Activated CD8-positive, alpha-beta memory T cell treated with anti-CD3 and anti-CD28 coated beads for 1 hour (primary cell): ENCODE measurements around the gene KRTAP1-3.
"Not testable (repeated sequence)": the region's sequence is repeated elsewhere in the genome, so short reads cannot be mapped to it uniquely, and the experiment has no call there.

Experiments
- DNase-seq, 2 donors: peaks; one replicate each; pipeline ENCODE4 v3.0.0-alpha.2; 2020; ENCODE audit warnings: low read depth in 1 of 2; ENCODE audit errors: extremely low read depth in 1 of 2

Gene KRTAP1-3

DNA sequence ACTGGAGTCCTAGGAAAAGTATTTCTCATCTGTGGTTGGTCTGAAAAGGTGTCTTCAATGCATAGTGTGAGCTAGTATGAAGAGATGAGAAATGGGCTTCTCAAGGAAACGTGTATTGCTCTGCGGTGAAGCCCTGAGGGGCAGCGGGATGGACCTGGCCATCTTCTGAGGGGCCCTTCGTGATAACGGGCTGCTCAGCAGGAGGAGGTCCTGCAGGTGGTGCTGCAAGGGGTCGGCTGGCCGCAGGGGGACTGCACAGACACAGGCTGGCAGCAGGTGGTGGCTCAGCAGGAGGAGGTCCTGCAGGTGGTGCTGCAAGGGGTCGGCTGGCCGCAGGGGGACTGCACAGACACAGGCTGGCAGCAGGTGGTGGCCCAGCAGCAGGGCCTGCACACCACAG lies 19.9 kb upstream of the KRTAP1-3 start:
- not testable (repeated sequence) for DNase-seq

GRCh38 chr17:41054025-41054424 lies 19.4 kb upstream of the KRTAP1-3 start:
- no peak for DNase-seq

- DNase-seq = no peak
These were observed 17.9 kb upstream of the KRTAP1-3 start for GRCh38 chr17:41052566-41052965.

GRCh38 chr17:41049110-41049509 lies 14.4 kb upstream of the KRTAP1-3 start:
- DNase-seq = no peak

DNA sequence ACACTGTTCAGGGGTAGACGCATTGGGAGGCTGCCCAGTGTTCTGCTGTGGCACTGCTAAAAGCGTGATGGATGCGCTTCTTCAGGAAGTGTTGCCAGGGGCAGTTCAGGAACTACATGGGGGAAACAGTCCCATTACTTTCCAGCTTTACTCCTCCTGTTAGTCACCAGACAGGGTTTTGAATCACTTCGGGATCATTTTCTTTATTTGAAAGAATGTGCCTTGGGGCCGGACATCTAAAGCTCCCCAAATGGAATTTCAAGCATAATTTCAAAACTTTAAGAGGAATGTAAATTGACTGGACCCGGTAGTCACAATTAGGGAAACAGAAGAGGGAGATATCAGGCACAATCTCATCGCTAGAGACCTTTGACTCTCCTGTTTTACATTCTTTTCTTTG lies 13.8 kb upstream of the KRTAP1-3 start:
- no peak for DNase-seq

DNA sequence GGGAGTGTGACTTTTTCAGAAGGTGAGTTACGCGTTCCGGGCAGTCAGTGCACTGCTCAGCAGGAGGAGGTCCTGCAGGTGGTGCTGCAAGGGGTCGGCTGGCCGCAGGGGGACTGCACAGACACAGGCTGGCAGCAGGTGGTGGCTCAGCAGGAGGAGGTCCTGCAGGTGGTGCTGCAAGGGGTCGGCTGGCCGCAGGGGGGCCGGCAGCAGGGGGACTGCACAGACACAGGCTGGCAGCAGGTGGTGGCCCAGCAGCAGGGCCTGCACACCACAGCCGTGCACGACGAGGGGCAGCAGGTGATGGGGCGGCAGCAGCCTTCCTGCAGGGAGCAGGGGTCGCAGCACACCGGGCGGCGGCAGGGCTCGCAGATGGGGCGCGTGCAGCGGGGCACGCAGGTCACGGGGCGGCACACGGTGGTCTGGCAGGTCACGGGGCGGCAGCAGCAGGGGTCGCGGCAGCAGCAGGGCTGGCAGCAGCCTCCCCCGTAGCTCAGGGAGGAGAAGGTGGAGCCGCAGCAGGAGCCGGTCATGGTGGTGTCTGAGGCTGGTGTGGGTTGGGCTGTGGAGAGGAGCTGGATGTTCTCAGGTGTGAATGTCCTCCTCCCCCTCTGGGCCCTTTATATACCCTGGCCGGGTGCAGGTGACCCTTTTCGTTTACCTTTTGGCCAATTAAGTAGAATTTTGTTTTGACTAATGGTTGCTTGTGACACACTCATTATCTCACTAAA lies 12.2 kb upstream of the KRTAP1-3 start, which contains the start of gene KRTAP2-1:
TSS of gene KRTAP2-1 (minus strand) at position 582 of the 731 bp plus-strand sequence. CDS start at position 533, 49 bp downstream.
- DNase-seq = not testable (repeated sequence)

DNA sequence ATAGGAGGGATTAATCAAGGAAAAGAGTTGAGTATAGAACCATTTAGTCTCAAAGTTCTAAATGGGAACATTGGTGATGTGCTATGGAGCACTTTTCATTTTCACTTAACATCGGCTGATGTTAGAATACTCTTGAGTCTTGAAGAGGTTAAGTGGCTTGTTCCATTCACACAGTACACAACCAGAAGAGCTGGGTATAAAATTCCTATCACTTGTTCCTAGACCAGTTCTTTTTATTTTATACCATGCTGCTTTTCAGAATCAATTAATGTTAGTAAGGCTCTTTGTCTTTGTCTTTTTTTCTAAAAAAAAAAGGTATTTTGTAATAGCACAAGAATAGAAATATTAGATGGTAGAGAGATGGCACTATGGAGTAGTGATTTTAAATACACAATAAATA lies 8.3 kb upstream of the KRTAP1-3 start:
- DNase-seq = no peak

DNA sequence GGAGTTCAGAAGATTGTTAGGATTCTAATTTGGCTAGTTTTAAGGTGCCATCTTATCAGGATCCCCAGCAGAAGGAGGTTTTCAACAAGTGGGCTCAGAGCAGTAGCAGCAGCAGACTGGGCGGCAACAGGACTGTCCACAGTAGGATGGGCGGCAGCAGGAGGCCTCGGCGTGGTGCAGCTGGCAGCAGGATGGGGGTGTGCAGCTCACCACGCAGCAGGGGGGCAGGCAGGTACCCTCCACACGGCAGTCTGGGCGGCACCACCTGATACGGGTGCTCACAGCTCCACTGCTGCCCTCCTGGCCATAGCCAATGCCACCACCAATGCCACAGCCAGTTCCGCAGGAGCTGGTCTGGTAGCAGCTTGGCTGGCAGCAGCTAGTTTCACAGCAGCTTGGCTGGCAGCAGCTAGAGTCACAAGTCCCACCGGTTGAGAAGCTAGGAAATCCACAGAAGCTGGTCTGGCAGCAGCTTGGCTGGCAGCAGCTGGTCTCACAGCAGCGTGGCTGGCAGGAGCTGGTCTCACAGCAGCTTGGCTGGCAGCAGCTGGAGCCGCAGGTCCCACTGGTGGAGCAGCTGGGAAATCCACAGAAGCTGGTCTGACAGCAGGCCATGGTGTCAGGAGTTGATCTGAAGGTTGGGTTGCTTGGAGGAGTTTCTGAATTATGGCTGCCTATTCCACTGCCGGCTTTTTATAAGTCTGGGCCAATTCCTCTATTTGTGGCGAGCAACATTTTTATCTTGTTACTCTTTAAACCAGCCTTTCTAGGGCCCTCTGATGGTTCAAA lies 6.3 kb upstream of the KRTAP1-3 start, which contains the start of gene KRTAP1-1:
TSS of gene KRTAP1-1 (minus strand) at position 668 of the 789 bp plus-strand sequence. CDS start at position 615, 53 bp downstream.
- not testable (repeated sequence) for DNase-seq

DNA sequence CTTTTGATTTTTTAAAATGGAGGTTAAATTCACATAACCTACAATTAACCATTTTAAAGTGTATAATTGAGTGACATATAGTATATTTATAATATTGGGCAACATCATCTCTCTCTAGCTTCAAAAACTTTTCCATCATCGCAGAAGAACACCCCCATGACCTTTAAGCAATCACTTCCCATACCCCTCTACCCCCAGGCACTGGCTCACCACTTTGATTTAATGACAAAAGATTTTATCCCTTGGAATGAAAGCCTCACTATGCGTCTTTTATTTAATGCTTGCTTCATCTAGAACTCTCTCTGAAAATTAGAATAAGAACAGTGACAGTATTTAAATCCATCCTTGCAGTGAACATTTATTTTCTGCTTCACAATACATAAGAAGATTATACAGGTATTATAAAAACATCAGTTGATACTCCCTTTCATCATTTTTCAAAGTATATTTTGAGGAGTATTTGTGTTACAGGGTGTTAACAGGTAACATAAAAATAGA lies 3.2 kb upstream of the KRTAP1-3 start:
- DNase-seq = no peak

GRCh38 chr17:41029633-41030245 lies 4.9 kb downstream of the KRTAP1-3 start, which contains the start of gene KRTAP1-4:
Gene KRTAP1-4 (minus strand): TSS chr17:41030195. CDS start chr17:41030078, 117 bp downstream.
- no peak for DNase-seq

- DNase-seq = no peak
These were observed 7.8 kb downstream of the KRTAP1-3 start, which contains the start of gene KRTAP1-5 for GRCh38 chr17:41026715-41027471. Gene KRTAP1-5 (minus strand): TSS chr17:41027208. CDS start chr17:41027155, 53 bp downstream.

DNA sequence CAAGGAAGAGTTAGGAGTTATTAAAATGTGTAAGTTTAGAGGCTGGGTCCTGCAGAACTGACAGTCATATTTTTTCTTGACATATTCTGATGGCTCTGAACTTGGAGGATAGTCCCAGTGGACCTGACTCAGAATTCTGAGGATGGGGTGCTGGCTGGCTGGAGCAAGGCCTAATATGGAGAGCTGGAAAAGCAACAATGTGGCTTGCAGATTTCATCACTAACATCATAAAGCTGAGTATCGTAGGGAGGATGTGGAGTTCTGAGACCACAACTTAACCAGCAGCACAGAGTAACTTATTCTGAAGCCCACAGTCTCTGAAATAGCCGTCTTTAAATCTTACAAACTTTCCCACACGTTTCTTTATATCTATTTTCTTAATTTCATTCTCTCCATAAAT lies 10.0 kb downstream of the KRTAP1-3 start:
- no peak for DNase-seq

DNA sequence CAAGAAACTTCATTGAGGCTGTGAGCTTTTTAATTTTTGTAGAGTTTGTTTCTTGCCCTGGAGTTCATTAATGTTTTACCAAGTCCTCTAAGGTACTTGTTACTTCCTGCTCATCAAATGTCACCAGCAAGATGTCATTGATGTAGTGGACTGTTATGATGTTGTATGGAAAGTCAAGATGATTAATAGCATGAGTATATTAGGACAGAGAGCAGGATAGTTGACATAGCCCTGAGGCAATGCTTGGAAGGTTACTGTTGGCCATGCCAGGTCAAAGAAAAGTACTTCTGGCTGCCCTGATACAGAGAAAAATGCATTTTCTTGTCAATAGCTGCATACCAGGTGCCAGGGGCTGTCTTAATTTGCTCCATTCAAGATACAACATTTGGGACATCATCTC lies 14.3 kb downstream of the KRTAP1-3 start:
- no peak for DNase-seq

DNA sequence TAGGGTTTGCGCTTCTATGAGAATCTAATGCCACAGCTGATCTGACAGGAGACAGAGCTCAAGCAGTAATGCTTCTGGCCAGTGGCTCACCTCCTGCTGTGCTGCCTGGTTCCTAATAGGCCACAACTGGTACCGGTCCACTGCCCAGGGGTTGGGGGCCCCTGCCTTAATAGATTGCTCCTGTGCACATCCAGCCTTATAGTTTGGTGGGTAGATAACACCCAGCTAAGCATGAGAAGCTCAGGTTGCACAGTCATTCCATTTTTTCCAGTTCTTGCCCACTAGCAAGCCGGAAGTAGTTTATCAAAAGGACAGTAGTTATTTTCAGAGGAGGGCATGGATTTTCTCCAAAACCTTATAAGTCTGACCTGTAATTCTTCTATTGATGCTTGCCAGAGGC lies 15.3 kb downstream of the KRTAP1-3 start:
- no peak for DNase-seq

- no peak for DNase-seq
These were observed 16.1 kb downstream of the KRTAP1-3 start for GRCh38 chr17:41018541-41018940.

DNA sequence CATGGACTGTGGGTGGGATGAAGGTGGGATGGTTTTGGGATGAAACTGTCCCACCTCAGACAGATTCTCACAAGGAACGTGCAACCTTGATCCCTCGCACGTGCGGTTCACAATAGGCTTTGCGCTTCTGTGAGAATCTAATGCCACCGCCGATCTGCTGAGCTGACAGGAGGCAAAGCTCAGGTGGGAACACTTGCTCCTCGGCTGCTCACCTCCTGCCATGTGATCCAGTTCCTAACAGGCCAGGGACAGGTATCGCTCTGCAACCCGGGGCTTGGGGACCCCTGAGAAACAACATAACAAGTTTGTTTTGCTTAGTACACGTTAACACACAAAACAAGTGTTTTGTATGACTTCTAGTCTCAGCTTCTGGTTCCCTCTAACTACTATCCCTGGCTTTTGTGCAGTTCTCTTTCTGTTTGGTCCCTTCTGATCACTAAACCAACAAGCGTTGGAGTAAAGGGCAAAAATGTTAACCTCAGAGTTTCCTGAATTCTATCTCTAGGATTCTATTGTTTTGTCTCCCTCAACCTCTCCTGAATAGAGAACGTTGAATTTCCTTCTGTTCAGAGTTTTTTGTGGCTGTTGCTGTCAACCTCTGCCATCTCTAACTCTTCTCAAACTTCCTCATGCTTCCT lies 18.0 kb downstream of the KRTAP1-3 start:
- no peak for DNase-seq

- DNase-seq = no peak
These were observed 19.2 kb downstream of the KRTAP1-3 start for GRCh38 chr17:41015454-41015853.

- DNase-seq = no peak
These were observed 21.1 kb downstream of the KRTAP1-3 start for GRCh38 chr17:41013606-41014005.

DNA sequence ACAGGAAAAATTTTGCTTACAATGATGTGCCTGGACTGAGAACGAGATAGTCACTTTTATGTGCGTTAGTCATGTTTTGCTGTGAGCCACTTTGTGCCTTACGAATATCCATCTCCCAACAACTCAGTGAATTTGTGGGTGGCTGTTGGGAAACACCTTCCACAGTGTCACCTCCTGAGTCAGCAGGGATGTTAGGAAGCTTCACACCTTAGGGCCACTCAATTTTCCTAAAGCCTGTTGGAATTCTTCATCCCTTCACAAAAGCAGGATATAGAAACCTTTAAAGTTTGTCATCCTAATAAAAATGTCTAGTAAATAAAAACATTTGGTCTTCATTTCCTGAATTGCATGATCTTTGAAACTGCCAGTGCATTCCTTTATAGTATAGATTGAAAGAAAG lies 21.5 kb downstream of the KRTAP1-3 start:
- DNase-seq = no peak
